ENCODE measurements around the gene SRM. TPM values are rescaled to one million over a fixed set of nuclear protein-coding genes. Genes with fewer than 3 reads are reported as not detected.

SRM gene
- total RNA-seq, 1 donor from 2014 or later = 332 TPM

GRCh38 chr1:11013160-11013531 is 46.7 kb downstream of the SRM start:
- peak overlapping the region; percentile 94 for H3K4me3 Mint-ChIP-seq
- no peaks in the 10 kb centered on the region for H3K9me3 Mint-ChIP-seq
- DNase-seq (ENCODE audit: low spot score) = no peak
- intact Hi-C loops (cut with micrococcal nuclease) = no loop called here
- no peaks in the 10 kb centered on the region for H3K27me3 Mint-ChIP-seq (ENCODE audit: insufficient read depth)
- peaks cover 29% of the 10 kb centered on the region for H3K36me3 Mint-ChIP-seq (ENCODE audit: low read depth)
- peaks cover 18% of the 10 kb centered on the region for H3K4me1 Mint-ChIP-seq (ENCODE audit: low read depth)
- peak overlapping the region; percentile 89 for H3K27ac Mint-ChIP-seq

DNA sequence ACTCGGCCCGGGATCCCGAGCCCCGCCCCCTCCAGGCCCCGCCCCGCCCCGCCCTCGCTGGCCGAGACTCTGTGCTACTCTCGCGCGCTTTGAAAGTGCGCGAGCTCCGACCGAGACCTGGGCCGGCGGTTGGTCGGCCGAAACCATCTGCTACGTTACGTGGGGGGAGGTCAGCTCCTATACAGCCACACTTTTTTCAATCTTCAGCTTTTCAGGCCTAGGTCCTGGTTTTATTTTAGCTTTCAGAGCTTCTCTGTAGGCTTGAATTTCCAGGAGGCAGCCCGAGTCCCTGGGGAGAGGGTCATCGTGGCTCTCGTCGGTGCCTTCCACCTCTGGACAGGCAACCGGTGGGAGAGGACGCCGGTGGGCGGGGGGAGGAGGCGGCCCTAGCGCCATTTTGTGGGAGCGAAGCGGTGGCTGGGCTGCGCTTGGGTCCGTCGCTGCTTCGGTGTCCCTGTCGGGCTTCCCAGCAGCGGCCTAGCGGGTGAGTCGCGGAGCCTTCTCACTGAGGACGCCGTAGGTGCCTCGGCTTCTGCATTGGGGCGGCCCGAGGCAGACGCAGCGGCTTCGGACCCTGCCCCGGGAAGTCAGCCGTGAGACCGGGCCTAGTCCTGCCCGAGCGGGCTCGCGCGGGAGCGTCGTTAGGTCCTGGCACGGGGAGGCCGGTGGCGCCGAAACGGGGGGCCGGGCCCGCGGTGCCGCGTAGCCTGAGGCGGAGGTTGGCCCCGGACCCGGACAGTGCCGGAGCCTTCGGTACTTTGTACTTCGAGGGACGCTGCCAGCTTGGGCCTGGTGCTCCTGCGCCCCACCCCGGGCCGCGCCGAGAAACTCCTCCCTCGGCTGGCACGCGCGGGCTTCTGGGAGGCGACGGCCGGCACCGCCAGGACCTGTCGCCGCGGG is 47.3 kb downstream of the SRM start, which contains the start of gene TARDBP:
TARDBP (plus strand) TSS at position 395 of the 900 bp plus-strand sequence. CDS start 1,074 bp downstream, outside the sequence.
- H3K4me3 Mint-ChIP-seq = peak within 1 kb of the TSS; percentile 94
- intact Hi-C loops (cut with micrococcal nuclease) = loop anchor here (1.0 kb wide), 5 partner anchors 48 to 518 kb away; partner anchors contain the start of genes EXOSC10, SRM and UBIAD1
- no peaks in the 10 kb centered on the region for H3K27me3 Mint-ChIP-seq (ENCODE audit: insufficient read depth)
- H3K9me3 Mint-ChIP-seq = no peaks in the 10 kb centered on the region
- peak; percentile 88 for DNase-seq (ENCODE audit: low spot score)
- peak within 1 kb of the TSS; percentile 98 for H3K27ac Mint-ChIP-seq
- H3K4me1 Mint-ChIP-seq (ENCODE audit: low read depth) = peaks cover 18% of the 10 kb centered on the region
- H3K36me3 Mint-ChIP-seq (ENCODE audit: low read depth) = peaks cover 28% of the 10 kb centered on the region

Other genes with a start within 250 kb of the SRM start
- gene TARDBP, start 47.4 kb downstream of the SRM start, total RNA-seq = 197 TPM in 2 replicates
- gene MASP2, start 12.8 kb downstream of the SRM start, total RNA-seq = 0.15 and 0.57 TPM in 2 replicates
- 93.5 and 103 TPM in 2 replicates for gene EXOSC10, start 39.9 kb upstream of the SRM start, total RNA-seq
- not detected in 2 replicates for gene ANGPTL7, start 129.3 kb upstream of the SRM start, total RNA-seq
- 48.7 and 49.4 TPM in 2 replicates for gene MTOR, start 202.5 kb upstream of the SRM start, total RNA-seq
- 30.5 and 33.1 TPM in 2 replicates for gene UBIAD1, start 213.2 kb upstream of the SRM start, total RNA-seq